Hematopoietic multipotent progenitor cell treated with erythropoietin and hydrocortisone succinate and interleukin-3 and kit ligand, for 17 days (in vitro differentiated cells): ENCODE data around the gene ATP9B.

ENCODE experiments used
- DNase-seq: peaks from one replicate; pipeline ENCODE4 v3.0.0-alpha.2; 2015; ENCODE audit warnings: low spot score

Gene ATP9B

DNA sequence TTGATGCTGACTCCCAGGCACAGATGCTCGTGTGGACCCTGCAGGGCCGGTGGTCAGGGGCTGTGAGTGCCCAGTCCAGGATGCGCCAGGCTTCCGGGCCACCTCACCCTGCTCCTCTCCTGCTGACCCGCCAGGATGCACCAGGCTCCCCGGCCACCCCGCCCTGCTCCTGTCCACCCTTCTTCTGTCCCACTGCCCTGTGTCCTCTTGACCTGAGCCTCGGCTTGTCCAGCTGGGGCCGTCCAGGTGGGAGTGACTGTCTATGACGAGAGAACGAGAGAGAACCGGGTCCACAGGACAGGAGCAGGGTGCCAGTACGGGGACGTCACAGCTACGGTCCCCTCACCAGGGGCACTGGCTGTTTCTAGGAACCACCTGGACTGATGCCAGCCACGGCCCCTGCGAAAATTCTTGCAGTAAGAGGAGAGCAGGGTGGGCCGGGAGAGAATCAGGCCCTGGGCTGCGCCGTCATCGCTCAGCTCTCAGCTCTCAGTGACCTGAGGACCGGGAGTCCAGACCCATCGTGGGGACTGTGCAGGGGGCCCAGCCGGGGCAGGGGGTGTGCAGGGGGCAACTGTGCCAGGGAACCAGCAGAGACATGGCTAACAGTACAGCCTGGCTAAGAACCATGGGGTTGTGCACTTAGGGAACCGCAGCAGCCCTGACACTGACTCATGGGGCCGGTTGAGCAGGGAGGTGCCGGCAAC lies 313.6 kb downstream of the ATP9B start:
- DNase-seq, result no peak

DNA sequence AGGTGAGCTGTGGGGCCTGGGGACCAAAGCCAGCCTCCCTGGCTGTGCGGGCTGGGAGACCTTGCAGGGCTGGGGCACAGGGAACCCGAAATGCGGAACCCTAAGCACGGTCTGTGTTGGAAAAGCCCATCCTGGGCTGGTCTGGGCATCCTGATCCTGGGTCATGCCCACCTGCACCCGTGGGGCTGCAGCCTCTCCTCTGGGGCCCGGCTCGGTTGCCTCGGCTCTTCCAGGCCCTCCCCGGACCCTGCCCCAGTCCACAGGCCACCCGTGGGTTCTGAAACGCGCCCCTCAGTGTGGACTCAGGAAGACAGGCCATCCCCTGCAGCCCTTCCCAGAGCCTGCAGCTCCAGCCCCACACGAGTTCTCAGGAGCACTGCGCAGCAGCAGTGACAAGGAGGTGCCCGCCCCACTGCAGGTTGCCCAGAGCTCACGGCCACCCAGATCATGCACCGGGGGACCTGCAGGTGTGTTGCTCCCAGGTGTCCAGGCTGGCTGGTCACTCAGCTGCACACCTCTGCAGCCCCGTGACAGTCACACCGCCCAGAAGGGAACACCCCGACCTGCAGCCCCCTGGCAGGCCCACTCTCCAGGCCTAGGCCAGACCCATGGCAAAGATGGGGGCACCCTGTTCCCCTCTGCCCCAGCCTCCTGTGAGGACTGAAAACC lies 314.3 kb downstream of the ATP9B start:
- DNase-seq, result no peak

DNA sequence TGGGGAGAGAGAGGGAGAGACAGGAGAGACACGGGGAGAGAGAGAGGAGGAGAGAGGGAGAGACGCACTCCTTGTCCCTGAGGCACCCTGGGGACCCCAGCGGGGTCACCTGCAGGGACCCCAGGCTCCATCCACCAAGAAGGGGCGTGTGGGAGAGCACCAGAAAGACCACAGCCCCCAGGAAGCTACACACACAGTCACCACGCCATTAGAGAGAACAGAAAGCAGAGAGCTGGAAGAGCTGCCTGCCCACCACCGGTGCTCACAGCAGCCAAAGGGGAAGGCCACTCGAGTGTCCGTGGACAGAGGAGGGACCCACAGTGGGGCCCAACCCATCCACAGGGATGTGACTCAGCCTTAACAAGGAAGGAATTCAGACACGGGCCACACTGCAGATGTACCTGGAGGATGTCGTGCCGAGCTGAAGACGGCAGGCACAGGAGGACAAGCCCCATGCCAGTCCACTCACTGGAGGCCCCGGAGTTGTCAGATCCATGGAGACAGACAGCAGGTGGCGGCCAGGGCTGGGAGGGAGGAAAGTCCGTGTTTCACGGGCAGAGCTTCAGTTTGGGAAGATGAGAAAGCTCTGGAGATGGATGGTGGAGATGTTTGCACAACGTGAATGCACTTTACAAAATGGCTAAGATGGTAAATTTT lies 315.1 kb downstream of the ATP9B start:
- no peak for DNase-seq

DNA sequence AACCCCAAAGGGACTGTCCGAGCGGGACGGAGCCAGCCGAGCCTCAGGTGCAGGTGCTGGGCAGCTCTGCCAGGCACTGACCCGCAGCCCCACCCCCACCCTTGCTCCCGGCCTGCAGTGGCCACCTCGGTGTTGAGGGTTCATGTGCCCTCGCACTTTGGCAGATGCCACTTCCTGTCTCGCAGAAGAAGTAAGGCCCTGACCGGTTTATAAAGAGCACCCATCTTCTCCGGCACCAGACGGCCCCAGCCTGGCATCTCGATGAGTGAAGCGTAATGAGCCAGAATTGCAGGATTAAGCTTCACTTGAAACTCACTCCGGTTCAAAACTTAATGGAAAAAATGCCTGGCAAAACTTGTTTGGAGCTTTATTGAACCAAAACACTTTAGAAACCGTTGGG lies 315.6 kb downstream of the ATP9B start:
- no peak for DNase-seq

DNA sequence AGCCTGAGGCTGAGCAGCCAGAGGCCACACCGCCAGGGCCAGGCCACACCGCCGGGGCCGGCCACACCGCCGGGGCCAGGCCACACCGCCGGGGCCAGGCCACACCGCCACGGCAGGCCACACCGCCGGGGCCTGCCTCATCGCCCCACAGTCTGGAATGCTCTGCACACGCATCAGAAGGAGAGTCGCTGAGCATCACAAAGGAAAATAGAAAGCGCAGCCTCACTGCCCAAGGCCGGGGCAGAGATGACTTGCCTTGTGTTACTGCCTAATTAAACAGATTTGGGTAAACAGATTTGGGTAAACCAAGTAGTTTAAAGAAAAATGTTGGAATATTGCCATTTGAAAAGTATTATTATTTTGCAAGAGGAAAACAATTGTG lies 316.1 kb downstream of the ATP9B start:
- DNase-seq, result no peak

DNA sequence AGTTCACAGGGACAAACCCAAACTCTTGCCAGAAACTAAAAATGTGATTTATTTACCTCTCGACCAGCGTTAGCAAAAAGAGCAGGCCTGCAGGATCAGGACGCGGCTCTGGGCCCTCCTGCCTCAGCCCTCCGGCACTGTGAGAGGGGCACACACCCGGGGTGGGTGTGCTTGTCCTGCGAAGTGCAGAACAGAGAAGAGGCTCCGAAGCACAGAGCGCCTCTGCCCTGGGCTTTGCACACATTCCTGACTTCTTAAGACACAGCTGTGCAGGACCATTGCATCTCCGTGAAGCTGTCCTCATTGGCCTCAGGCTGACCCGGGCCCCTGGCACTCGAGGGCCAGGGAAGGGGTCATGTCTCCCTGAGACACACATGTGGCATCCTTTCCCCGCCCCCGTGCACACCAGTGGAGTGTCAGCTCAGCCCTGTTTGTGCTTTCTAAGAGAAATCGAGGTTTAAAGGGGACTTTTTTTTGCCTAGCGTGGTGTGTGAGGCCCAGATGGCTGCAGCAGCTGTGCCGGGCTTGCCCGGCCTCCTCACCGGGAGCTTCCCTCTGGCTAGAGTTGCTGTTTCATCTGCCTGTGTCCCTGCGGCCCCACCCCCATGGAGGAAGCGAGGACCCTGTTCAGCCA lies 316.6 kb downstream of the ATP9B start:
- DNase-seq, result no peak

DNA sequence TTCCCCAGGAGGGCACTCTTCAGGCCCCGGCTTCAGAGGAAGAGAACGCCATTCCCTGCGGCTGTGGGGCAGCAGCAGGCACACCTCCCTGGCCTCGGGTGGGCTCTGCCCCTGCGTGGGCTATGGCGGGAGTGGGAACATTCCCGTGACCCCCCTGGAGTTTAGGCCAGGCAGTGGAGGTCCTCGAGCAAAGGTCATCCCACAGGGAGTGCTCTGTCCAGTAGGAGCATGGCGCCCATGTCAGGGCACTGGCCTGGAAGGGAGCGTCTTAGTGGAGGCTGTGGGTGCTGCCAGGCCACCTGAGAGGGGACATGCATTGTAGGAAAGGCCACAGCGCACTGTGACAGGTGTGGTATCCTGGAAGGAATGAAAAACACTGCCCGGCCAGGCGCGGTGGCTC lies 317.4 kb downstream of the ATP9B start:
- no peak for DNase-seq

DNA sequence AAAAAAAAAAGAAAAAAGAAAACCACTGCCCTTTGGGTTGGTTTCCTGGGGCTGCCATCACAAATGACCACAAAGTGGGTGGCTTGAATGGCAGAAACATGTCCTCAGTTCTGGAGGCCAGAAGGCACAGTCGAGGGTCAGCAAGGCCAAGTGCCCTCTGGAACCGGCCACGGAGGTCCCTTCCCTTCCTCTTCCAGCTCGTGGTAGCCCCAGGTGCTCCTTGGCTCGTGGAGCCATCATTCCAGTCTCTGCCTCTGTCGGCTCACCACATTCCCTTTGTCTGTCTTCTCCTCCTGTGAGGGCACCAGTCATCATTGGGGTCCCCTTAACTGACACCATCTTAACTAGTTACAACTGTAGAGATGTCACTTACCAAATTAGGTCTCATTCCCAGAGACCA lies 318.0 kb downstream of the ATP9B start:
- DNase-seq, result no peak

DNA sequence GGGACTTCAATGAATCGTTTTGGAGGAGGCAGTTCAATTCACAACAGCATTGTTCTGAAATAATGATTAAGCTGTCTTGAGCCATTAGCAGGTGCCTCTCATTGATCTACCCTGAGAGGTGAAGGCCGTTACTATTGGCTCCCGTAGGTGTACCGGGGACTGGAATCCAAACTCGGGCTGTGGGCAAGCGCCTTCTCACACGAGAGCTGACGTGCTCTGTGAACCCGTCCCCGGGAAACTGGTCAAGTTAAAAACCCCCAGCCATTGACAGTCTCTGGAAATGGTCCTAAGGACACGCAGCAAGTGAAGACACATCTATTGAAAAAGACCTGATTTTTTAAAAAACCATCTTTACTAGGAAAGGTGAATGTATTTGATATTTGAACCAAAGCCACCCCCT lies 318.4 kb downstream of the ATP9B start:
- DNase-seq, result no peak

DNA sequence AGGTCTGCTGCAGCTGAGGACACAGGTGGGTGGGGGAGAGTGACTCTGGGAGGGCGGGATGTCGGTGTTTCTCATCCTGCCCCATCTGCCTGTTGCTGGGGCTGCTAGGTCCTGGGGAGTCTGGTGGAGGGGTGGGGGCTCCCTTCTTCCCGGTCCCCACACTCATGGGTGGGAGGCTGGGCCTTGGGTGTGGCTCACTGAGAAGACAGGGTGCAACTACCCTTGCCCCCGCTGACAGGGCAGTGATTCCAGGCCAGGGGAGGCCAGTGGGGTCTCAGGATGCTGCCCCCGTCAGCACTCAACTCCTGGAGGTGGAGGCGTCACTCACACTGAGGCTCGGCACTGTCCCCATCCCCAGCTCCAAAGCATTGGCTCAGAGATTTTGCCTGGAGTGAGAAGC lies 318.8 kb downstream of the ATP9B start:
- DNase-seq, result no peak

DNA sequence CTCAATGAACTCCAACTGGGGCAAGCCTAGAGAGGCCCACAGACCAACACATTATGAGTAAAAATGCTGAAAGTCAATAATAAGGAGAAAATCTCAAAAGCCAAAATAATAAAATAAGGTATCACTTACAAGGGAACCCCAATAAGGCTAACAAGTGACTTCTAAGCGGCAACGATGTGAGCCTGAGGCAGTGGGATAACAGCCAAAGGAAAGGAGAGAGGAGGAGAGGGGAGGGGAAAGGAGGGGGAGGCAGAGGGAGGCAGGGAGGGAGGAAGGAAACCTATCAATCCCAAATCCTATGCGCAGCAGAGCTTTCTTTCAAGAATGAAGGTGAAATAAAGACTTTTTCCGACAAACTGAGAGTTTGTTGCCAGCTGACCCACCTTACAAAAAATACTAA lies 320.5 kb downstream of the ATP9B start:
- no peak for DNase-seq

DNA sequence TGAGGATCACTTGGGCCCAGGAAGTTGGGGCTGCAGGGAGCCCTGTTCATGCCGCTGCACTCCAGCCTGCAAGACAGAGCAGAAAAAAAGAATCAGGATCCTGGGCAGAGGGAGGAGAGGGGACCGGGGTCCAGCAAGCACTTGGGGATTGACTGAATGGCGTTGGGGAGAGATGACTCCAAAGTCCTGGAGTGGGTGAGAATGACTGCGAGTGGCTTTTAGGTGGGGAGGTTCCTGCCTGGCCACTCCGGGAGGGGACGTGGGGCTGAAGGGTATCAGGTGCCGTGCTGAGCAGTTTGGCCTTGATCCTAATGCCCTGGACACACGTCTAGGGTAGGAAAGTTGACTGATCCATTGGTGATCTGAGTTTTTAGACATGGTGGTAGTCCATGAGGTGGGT lies 323.0 kb downstream of the ATP9B start:
- DNase-seq, result no peak

DNA sequence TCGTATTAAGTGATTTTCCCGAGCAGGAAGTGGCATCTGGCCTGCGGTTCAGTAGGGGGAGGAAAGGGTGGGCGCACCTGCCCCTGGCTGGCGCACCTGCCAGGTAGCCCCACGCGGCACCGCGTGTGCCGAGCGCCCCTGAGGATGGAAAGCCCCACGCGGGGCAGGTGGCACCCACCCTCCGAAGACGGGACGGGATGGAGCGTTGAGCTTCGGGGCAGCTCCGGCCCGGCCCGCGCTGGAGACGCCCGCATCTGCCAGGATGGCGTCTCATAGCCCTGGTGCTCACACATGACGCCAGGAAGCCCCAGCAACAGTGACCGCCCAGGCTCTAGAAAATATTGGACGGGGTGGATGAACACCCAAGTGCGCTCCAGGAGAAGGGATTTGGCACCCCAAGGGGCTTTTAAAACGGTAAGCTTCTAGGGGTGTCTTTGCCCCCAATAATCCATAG lies 324.0 kb downstream of the ATP9B start:
- no peak for DNase-seq

DNA sequence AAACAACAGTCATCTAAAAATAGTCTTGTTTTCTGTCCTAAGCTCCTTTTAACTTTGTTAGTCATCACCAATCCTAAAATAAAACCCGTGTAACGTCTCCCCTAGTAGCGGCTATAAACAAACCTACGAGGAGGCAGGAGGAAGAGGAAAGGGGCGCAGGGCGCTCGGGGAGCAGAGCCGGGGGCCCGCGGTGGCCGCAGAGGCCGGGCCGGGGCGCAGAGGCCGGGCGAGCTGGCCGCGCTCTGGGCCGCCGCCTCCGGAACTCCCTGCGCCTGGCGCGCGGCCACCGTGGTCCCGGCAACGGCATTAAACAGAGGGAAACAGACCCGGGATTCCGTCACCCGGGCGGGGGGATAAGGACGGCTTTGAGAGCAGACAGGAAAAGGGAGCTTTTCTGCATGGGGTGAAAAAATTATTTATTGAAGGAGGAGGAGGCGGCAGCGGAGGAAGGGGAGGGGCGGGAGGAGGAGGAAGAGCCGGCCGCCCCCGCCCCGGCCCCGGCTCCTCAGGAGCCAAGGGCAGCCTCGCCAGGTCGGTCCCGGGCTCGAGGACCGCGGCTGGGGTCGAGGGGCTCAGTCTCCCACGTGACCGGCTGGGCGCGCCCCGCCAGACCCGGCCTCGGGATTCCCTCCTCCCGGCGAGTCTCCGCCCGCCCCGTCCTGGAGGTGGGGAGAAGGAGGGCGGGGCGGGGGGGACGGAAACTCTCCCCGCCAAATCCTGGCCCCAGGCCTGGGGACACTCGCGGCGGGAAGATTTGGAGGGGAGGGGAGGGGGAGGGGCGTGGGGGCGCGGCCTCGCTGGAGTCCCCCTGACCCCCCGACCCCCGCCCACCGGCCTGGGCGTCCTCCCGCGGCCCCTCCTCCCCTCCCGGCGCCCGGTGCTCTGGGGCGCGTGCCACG lies 324.7 kb downstream of the ATP9B start:
- DNase-seq, result peak; percentile 19

DNA sequence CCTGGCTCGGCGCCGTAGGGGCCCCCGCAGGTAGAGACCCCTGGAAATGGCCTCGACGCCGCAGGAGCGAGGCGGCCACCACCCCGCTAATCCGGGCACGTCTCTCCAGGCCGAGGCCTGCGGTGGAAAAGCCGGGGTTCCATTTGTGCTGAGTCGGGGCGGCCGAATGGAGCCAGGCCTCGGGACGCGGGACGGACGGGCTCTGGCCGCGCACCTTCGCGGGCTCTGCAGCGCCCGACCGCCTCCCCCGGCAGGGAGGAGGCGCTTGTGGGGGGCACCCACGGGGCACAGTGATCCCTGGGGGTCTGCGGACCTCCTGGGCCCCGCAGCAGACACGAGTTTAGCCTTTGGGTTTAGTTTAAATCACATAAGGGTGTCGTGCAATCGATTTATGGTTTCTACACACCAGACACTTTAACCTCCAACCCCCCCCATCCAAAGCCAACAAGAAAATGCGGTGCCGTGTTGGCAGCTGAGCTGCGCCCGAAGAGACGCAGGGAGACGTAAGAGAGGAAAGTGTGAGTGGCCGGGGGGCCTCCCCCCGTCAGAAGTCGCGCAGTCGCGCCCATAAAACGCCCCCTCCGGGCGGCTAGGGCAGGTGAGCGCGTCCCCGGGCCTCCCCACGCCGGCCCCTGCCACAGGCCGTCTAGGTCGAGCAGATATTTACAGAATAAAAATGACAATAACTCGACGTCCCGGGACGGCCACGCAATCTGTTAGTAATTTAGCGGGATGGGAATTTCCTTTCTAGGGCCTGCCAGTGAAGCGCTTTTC lies 325.5 kb downstream of the ATP9B start:
- no peak for DNase-seq

DNA sequence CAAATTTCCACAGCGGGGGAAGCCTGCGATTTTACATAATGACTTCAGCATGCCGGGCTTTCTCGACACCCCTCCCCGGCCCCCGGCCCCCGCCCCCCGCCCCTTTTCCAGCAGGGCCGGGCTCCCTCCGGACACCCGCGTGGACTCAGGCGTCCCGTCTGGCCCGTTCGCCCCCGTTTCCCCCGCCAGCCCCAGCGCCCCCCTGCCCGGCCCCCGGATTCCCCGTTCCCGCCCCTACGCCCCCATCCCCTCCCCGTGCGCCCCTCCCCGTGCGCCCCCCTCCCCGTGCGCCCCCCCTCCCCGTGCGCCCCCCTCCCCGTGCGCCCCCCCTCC lies 326.1 kb downstream of the ATP9B start:
- DNase-seq, result no peak

DNA sequence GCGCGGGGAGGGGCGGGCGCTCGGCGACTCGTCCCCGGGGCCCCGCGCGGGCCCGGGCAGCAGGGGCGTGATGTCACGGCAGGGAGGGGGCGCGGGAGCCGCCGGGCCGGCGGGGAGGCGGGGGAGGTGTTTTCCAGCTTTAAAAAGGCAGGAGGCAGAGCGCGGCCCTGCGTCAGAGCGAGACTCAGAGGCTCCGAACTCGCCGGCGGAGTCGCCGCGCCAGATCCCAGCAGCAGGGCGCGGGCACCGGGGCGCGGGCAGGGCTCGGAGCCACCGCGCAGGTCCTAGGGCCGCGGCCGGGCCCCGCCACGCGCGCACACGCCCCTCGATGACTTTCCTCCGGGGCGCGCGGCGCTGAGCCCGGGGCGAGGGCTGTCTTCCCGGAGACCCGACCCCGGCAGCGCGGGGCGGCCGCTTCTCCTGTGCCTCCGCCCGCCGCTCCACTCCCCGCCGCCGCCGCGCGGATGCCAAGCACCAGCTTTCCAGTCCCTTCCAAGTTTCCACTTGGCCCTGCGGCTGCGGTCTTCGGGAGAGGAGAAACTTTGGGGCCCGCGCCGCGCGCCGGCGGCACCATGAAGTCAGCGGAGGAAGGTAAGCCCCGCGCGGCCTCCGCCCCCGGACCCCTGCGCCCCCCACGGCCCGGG lies 326.7 kb downstream of the ATP9B start, which contains the start of gene NFATC1:
TSS of gene NFATC1 (plus strand) at position 170 of the 644 bp plus-strand sequence. CDS start at position 465, 295 bp downstream.
- no peak for DNase-seq

DNA sequence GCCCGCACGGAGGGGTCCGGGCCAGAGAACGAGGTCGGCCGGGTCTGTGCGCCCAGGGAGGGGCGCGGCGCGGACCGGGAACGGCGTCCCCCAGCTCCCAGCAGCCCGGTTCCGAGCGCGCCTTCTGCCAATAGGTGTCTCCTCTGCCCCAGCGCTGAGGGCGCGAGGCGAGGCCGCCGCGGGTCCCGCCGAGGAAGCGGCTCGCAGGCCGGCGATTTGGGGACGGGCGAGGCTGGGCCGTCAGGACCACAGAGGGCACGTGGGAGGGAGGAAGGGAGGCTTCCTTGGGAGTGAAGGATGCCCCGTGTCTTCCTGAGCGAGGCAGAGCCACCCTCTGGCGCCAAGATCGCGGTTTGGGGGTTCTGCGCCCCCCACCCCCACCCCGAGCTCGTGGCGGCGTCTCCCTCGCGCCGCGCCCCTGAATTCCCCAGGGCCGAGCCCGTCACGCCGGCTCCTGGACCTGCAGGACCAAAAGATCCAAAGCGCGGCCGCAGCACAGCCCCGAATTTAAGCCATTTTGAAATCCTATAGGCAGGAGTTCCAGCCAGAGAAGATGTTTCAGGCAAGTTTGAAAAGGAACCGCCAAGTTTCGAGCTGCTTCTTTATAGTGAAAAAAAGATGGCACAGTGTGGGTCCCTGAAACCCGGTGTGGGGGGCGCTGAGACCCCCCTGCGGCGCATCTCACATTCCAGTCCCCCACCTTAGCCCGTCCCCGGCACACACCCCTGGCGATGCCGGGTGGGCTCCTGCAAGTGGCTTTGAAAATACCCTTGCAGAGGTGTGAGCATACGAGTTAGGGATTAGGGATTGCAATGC lies 327.4 kb downstream of the ATP9B start:
- no peak for DNase-seq

DNA sequence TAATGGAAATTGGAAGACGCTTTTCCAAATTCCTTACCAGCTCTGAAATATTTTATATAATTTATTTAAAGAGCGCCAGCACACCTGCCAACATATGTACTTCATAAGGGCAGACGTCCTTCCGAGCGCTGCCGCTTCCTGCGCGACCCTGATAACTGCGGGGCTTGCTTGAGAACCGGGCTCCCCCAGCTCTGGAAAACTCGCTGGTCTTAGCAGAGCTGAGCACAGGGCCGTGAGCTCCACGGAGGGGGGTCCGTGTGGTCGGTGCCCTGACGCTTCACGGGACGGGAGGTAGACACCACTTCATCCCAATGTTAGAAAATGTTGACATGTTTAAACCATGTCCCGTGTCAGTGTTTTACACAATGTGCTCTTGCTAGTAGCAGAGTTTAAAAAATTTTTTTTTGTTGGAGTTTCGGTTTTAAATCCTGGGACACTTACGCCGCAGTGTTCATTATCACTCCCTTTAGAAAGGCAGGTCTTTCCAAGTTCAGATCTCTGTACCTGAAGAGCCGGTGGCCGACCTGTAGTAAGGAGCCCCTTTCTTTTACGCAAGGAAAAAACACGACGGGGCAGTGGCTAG lies 328.1 kb downstream of the ATP9B start:
- DNase-seq, result no peak
